ENCODE data around the gene CENPX.

The CENPX gene

GRCh38 chr17:81977211-81977808, 45.4 kb downstream of the CENPX start, which contains the start of gene ASPSCR1:
Gene ASPSCR1 (plus strand): TSS chr17:81977629. CDS start chr17:81977647, 18 bp downstream.
- peak; percentile 83 to 89 for DNase-seq

DNA sequence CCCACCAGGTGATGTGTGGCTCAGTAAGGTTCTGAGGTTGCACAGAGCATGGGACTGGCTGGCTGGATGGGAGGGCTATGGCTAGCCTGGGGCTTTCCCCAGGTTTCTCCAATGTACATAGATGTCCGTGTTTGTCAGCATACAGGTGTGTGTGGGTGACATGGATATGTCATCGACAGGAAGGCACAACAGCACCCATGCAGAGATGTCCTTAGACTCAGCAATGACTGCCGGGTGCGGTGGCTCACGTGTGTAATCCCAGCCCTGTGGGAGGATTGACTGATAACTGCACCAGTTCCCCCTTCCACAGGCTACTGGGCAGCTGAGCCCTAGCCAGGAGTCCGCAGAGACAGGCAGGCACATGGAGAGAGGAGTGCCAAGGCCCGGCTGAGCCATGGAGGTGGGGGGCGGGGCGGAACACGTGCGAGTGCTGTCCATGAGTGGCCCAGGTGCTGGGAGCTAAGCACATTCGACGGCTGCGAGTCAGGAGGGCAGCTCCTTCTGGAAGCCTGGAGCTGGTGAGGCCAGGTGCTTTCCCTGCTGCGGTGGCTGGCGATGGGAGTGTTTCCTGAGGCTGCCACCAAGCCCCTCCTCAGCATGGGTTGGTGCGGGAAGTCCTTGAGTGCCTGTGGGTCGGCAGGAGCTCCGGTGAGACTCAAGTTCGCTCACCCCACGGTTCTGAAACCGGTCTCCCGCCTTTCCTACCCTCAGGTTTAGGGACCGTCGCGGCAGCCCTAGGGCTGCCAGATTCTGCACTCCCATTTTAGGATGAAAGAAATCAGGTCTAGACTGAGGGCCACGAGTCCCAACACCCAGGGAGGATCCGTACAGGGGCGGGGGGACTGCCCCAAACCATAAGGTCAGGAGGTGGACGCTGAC, 46.1 kb downstream of the CENPX start:
- no peak for DNase-seq

DNA sequence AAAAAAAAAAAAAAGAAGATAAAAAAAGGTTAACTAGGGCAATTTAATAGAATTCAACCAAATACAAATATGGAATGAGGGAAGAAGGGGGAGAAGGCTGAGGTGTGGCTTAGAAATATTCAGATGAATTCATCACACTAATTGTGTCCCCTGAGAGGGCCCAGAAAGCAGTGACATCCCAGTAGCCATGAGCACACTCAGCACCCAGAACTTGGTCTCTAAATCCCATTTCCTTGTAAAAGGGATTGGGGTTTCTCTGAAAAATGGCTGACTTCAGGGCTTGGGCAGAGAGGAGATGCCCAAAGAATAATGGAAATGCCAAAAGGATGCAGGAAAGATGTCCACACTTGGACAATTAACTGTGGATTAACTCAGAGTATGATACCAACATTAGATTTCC, 49.2 kb downstream of the CENPX start:
- DNase-seq = no peak

DNA sequence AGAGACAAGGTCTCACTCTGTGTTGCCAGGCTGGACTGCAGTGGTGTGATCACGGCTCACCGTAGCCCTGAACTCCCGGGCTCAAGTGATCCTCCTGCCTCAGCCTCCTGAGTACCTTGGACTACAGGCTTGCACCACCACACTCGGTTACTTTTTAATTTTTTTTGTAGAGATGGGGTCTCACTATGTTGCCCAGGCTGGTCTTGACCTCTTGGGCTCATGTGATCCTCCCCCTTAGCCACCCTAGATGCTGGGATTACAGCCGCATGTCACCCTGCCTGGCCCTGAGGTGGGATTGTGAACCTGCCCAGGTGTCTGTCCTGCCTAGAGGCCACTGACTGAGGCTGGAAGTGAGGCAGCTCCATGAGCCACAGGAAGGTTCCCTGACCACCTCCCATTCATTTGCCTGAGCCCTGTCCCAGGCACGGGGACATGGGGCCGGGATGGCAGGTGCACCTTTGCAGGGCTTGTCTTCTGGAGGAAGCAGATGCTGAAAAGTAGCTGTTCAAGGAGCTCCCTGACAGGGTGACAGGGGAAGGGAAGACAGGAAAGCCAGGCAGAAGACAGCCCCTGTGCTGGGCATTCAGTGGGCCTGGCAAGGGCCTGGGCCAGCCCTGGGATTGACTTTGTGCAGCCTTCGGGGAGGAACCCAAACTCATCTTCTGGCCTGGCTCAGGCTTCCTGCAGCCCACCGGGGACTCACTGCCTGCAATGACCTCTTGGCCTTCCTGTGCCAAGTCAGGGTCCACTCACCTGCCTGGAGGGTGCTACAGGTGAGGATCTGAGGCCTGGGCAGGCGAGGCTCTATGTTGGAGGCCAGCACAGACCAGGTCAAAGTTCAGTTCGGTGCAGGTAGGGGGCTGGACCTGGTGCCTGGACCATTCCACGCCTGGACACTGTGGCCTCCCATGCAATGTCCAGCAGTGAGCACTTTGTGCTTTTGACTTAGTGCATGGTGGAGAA, 53.5 kb downstream of the CENPX start:
- DNase-seq = no peak
